Myocyte (in vitro differentiated cells): Measurements from ENCODE around the gene MAGEA12. TPM values are rescaled to one million over a fixed set of nuclear protein-coding genes. Genes with fewer than 3 reads are reported as not detected.
"Not testable (repeated sequence)": the region's sequence is repeated elsewhere in the genome, so short reads cannot be mapped to it uniquely, and the experiment has no call there.

Source experiments
- DNase-seq: peaks from one replicate; pipeline ENCODE4 v3.0.0-alpha.2; 2012; ENCODE audit warnings: low read depth
- polyA plus RNA-seq: library from polyadenylated mRNA; unstranded; fragments of >200 nt; gene quantifications from one replicate; pipeline ENCODE4 v1.2.1, GENCODE V29; 2012; ENCODE audit warnings: missing spikeins
- total RNA-seq: library from RNA; depleted of rRNA; stranded (reverse); fragments of >200 nt; gene quantifications from 2 replicates; pipeline ENCODE4 v1.2.3, GENCODE V29; 2014

MAGEA12 gene
- total RNA-seq = not detected in 2 replicates
- not detected for polyA plus RNA-seq

GRCh38 chrX:152733261-152733975, at the start of gene MAGEA12, which contains the start of gene CSAG1:
Gene MAGEA12, plus strand, starts transcription at chrX:152733757. Its CDS starts 2,405 bp downstream, at chrX:152736162.
Gene CSAG1, minus strand, starts transcription at chrX:152733721. Its CDS starts 1,261 bp downstream, at chrX:152732460.
- DNase-seq = no peak

- not testable (repeated sequence) for DNase-seq
Measured at GRCh38 chrX:152697952-152698931, 35.3 kb upstream of the MAGEA12 start, which contains the start of gene MAGEA3. Gene MAGEA3, plus strand, starts transcription at chrX:152698794. Its CDS starts 2,039 bp downstream, at chrX:152700833.

GRCh38 chrX:152700390-152700789, 33.2 kb upstream of the MAGEA12 start:
- not testable (repeated sequence) for DNase-seq

GRCh38 chrX:152706500-152706899, 27.1 kb upstream of the MAGEA12 start:
- DNase-seq = not testable (repeated sequence)

- DNase-seq = not testable (repeated sequence)
Measured at GRCh38 chrX:152709173-152709572, 24.4 kb upstream of the MAGEA12 start, which contains the start of gene CSAG2. Gene CSAG2, minus strand, starts transcription at chrX:152709273. Its CDS starts 161 bp downstream, at chrX:152709112.

GRCh38 chrX:152713195-152713594, 20.4 kb upstream of the MAGEA12 start:
- DNase-seq = not testable (repeated sequence)

GRCh38 chrX:152713815-152714787, 19.5 kb upstream of the MAGEA12 start, which contains the start of gene MAGEA2B:
Gene MAGEA2B, plus strand, starts transcription at chrX:152714628. Its CDS starts 2,479 bp downstream, at chrX:152717107.
- not testable (repeated sequence) for DNase-seq

GRCh38 chrX:152725409-152725808, 8.1 kb upstream of the MAGEA12 start:
- DNase-seq = no peak

- not testable (repeated sequence) for DNase-seq
Measured at GRCh38 chrX:152734143-152734858, 744 bp downstream of the MAGEA12 start.

- no peak for DNase-seq
Measured at GRCh38 chrX:152735101-152735500, 1.5 kb downstream of the MAGEA12 start.

- DNase-seq = no peak
Measured at GRCh38 chrX:152735860-152736511, 2.4 kb downstream of the MAGEA12 start.

GRCh38 chrX:152736528-152736927, 3.0 kb downstream of the MAGEA12 start:
- not testable (repeated sequence) for DNase-seq

GRCh38 chrX:152738560-152738959, 5.0 kb downstream of the MAGEA12 start:
- no peak for DNase-seq

- DNase-seq = not testable (repeated sequence)
Measured at GRCh38 chrX:152753686-152754650, 20.4 kb downstream of the MAGEA12 start, which contains the start of gene MAGEA2. Gene MAGEA2, minus strand, starts transcription at chrX:152753842. Its CDS starts 2,479 bp downstream, at chrX:152751363.

- not testable (repeated sequence) for DNase-seq
Measured at GRCh38 chrX:152754871-152755270, 21.3 kb downstream of the MAGEA12 start.

- DNase-seq = not testable (repeated sequence)
Measured at GRCh38 chrX:152758918-152759317, 25.4 kb downstream of the MAGEA12 start, which contains the start of gene CSAG3. Gene CSAG3, plus strand, starts transcription at chrX:152759218.

GRCh38 chrX:152759544-152759943, 26.0 kb downstream of the MAGEA12 start:
- not testable (repeated sequence) for DNase-seq
